Neural cell (in vitro differentiated cells): ENCODE measurements around the gene ZNF460. TPM values are rescaled to one million over a fixed set of nuclear protein-coding genes. Genes with fewer than 3 reads are reported as not detected.

Source experiments
- H2AFZ ChIP-seq: fragments of 200-600, 300-800 bp; sonication (generic), shearing (Covaris generic); 2 replicates; pipeline ENCODE4 v1.6.0; 2014; ENCODE audit warnings: low read depth, mild to moderate bottlenecking, antibody characterized with exemption, low read length, moderate library complexity
- H3F3A ChIP-seq: fragments of 200-600 bp; shearing (Covaris generic); 2 replicates; pipeline ENCODE4 v1.6.1; 2016; ENCODE audit warnings: mild to moderate bottlenecking, moderate library complexity, mixed read lengths, antibody characterized with exemption, low read length; ENCODE audit not compliant: insufficient read depth, poor library complexity, severe bottlenecking
- H3K27ac ChIP-seq: fragments of 200-600, 300-800 bp; sonication (generic), shearing (Covaris generic); 2 replicates; pipeline ENCODE4 v1.5.1; 2014; ENCODE audit warnings: mild to moderate bottlenecking, low read length, moderate library complexity
- H3K27me3 ChIP-seq: fragments of 300-800, 200-600 bp; sonication (generic), shearing (Covaris generic); 2 replicates; pipeline ENCODE4 v1.6.0; 2014; ENCODE audit warnings: mild to moderate bottlenecking, low read depth, low read length, moderate library complexity; ENCODE audit not compliant: insufficient read depth
- H3K36me3 ChIP-seq: fragments of 300-800, 200-600 bp; sonication (generic), shearing (Covaris generic); 2 replicates; pipeline ENCODE4 v1.5.1; 2014; ENCODE audit warnings: mild to moderate bottlenecking, antibody characterized with exemption, low read length, moderate library complexity; ENCODE audit not compliant: insufficient read depth
- H3K4me2 ChIP-seq: fragments of 300-800, 200-600 bp; sonication (generic), shearing (Covaris generic); 2 replicates; pipeline ENCODE4 v1.6.0; 2014; ENCODE audit warnings: mild to moderate bottlenecking, low read length
- H3K4me3 ChIP-seq: fragments of 300-800, 200-600 bp; sonication (generic), shearing (Covaris generic); 2 replicates; pipeline ENCODE4 v1.5.1; 2014; ENCODE audit warnings: mild to moderate bottlenecking, low read length, moderate library complexity
- H3K79me2 ChIP-seq: fragments of 200-600 bp; shearing (Covaris generic); replicated peaks from 2 replicates; pipeline ENCODE4 v1.6.0; 2014; ENCODE audit warnings: mild to moderate bottlenecking, low read length, moderate library complexity; ENCODE audit not compliant: insufficient read depth
- H3K9ac ChIP-seq: fragments of 300-800, 200-600 bp; sonication (generic), shearing (Covaris generic); 2 replicates; pipeline ENCODE4 v1.6.1; 2016; ENCODE audit warnings: mild to moderate bottlenecking, low read length, mixed read lengths
- H3K9me2 ChIP-seq: fragments of 200-600 bp; shearing (Covaris generic); 2 replicates; pipeline ENCODE4 v1.6.1; 2016; ENCODE audit warnings: mild to moderate bottlenecking, low read length, mixed read lengths; ENCODE audit not compliant: insufficient read depth
- H3K9me3 ChIP-seq: fragments of 200-600, 300-800 bp; sonication (generic), shearing (Covaris generic); 2 replicates; pipeline ENCODE4 v1.6.1; 2016; ENCODE audit warnings: mild to moderate bottlenecking, mixed run types, low read length, moderate library complexity, mixed read lengths
- H4K20me1 ChIP-seq: fragments of 200-600 bp; shearing (Covaris generic); 2 replicates; pipeline ENCODE4 v1.6.1; 2016; ENCODE audit warnings: mild to moderate bottlenecking, mixed run types; ENCODE audit not compliant: insufficient read depth
- CTCF ChIP-seq: fragments of 450-650 bp; IDR thresholded peaks from 2 replicates; pipeline ENCODE4 v1.5.1; 2014; ENCODE audit warnings: antibody characterized with exemption, mild to moderate bottlenecking, moderate library complexity; ENCODE audit not compliant: poor library complexity, severe bottlenecking
- EP300 ChIP-seq: fragments of 450-650 bp; conservative IDR thresholded peaks from 2 replicates; pipeline ENCODE4 v1.6.1; 2014; ENCODE audit warnings: antibody characterized with exemption, mild to moderate bottlenecking, moderate library complexity; ENCODE audit not compliant: poor library complexity, severe bottlenecking
- EZH2 ChIP-seq: fragments of 200-600, 300-800 bp; shearing (Covaris generic), sonication (generic); IDR thresholded peaks from 2 replicates; pipeline ENCODE4 v1.6.1; 2014; ENCODE audit warnings: antibody characterized with exemption, low read length, borderline replicate concordance, mild to moderate bottlenecking; ENCODE audit not compliant: insufficient read depth, poor library complexity, severe bottlenecking
- MXI1 ChIP-seq: fragments of 450-650 bp; conservative IDR thresholded peaks from 2 replicates; pipeline ENCODE4 v1.6.1; 2014; ENCODE audit warnings: antibody characterized with exemption, mild to moderate bottlenecking; ENCODE audit not compliant: poor library complexity, severe bottlenecking
- POLR2AphosphoS5 ChIP-seq: IDR thresholded peaks from 2 replicates; pipeline ENCODE4 v1.6.1; 2012
- RAD21 ChIP-seq: fragments of 450-650 bp; conservative IDR thresholded peaks from 2 replicates; pipeline ENCODE4 v1.6.1; 2014; ENCODE audit warnings: antibody characterized with exemption, mild to moderate bottlenecking, moderate library complexity
- REST ChIP-seq: IDR thresholded peaks from 2 replicates; pipeline ENCODE4 v1.6.1; 2012; ENCODE audit warnings: borderline replicate concordance
- SMC3 ChIP-seq: fragments of 450-650 bp; conservative IDR thresholded peaks from 2 replicates; pipeline ENCODE4 v1.6.1; 2014; ENCODE audit warnings: antibody characterized with exemption, mild to moderate bottlenecking, moderate library complexity; ENCODE audit not compliant: poor library complexity
- TAF1 ChIP-seq: IDR thresholded peaks from 2 replicates; pipeline ENCODE4 v1.6.1; 2012; ENCODE audit warnings: low read depth
- polyA plus RNA-seq: library from polyadenylated mRNA; depleted of rRNA; stranded (reverse); fragments of >200 nt; gene quantifications from 2 replicates; pipeline ENCODE4 v1.2.3, GENCODE V29; 2014

Gene ZNF460
- polyA plus RNA-seq, 1 donor from 2014 or later: 11.2 TPM

DNA sequence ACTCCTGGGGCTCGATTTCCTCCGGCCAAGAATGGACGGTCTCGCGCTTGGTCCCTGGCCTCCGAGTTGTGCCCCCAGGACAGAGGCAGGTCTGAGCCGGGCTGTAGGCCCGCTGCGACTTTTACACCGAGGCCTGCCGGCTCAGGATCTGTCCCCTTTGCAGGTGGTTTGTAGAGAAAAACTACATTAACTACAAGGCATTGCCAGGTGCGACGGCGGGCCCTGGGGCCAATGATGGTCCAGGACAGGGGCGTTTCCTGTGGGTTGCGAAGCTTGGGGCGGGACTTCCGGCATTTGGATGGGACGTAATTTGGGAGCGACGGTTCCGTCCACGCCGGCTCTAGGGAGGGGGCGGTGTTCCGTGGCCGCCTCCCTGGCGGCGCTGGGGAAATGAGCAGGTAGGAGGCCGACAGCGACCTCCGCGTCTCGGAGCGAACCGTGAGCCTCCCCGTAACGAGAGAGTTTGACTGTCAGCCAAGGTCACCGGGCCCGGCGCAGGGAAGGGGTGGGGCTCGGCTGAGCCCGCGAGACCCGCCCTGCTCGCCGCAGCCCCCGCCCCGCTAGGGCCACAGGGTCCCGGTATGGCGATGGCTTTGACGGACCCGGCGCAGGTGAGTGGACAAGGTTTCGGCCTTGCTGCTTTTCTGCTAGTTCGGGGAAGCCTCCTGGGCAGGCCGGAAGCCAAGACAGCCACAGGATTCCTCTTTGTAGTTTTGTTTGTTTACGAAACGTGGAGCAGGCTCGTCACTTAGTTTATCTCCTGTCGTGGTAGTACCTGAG is 39.8 kb upstream of the ZNF460 start, which contains the start of gene ZNF805:
Gene ZNF805 (plus strand): TSS at position 322 of the 780 bp plus-strand sequence. CDS start 260 bp downstream, at position 582.
- Histone ChIP-seq H4K20me1 (no peaks in the 10 kb centered on the region), H3K9ac (peak within 1 kb of the TSS; percentile 90), H3K9me2 (no peaks in the 10 kb centered on the region), H3K4me3 (peak within 1 kb of the TSS; percentile 82), H3K4me2 (peak within 1 kb of the TSS; percentile 93), H3K9me3 (no peaks in the 10 kb centered on the region), H3F3A (peaks cover 3% of the 10 kb centered on the region), H3K27me3 (no peaks in the 10 kb centered on the region), H3K36me3 (no peaks in the 10 kb centered on the region), H3K27ac (peak within 1 kb of the TSS; percentile 85), H2AFZ (peak within 1 kb of the TSS; percentile 97), H3K79me2 (peaks cover 30% of the 10 kb centered on the region)
- TF ChIP-seq SMC3 (peak; percentile 46), REST (peak; percentile 60), RAD21 (peak; percentile 10), EP300 (peak; percentile 59), CTCF (peak; percentile 33), MXI1 (peak; percentile 94), EZH2 (no peak), POLR2AphosphoS5 (peak; percentile 77), TAF1 (peak; percentile 74)

DNA sequence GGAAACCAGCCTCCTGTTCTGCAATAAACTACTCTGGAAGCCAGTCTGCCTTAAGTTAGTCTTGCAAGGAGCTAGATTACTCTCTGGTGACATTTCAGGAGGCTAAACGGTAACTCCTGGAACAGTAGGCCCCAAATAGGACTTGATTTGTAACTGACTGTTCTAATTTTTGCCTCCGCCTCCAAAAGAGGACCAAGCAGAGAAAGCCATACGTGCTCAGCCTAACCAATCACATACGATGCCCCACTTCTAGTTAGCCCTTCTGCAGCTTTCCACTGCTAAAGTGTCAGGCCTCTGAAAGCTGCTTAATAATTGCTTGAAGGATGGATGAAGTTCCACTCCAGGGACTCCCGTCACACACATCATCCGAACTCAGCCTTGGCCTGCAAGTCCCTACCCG is 39.1 kb upstream of the ZNF460 start:
- peak overlapping the region; percentile 85 for H3K27ac ChIP-seq
- no peaks in the 10 kb centered on the region for H4K20me1 ChIP-seq
- H3K9ac ChIP-seq: peak overlapping the region; percentile 90
- peaks cover 30% of the 10 kb centered on the region for H3K79me2 ChIP-seq
- H3K4me2 ChIP-seq: peak overlapping the region; percentile 93
- no peaks in the 10 kb centered on the region for H3K27me3 ChIP-seq
- no peak for TF ChIP-seq EP300
- no peak for TF ChIP-seq RAD21
- TF ChIP-seq SMC3: no peak
- no peak for TF ChIP-seq MXI1
- TF ChIP-seq POLR2AphosphoS5: no peak
- peak overlapping the region; percentile 82 for H3K4me3 ChIP-seq
- no peaks in the 10 kb centered on the region for H3K9me2 ChIP-seq
- H3F3A ChIP-seq: peaks cover 3% of the 10 kb centered on the region
- H3K36me3 ChIP-seq: no peaks in the 10 kb centered on the region
- peak overlapping the region; percentile 94 for H2AFZ ChIP-seq
- H3K9me3 ChIP-seq: no peaks in the 10 kb centered on the region
